H1 (cell line): ENCODE results near the gene RTEL1. TPM values are rescaled to one million over a fixed set of nuclear protein-coding genes. Genes with fewer than 3 reads are reported as not detected.

ENCODE experiments used
- CTCF ChIA-PET: fragments of 300-600 bp; sonication (Branson Sonifier 250); formaldehyde crosslinking; loops from one replicate; lab custom pipeline; 2021; ENCODE audit not compliant: partially characterized antibody; lab: Charles Lee
- POLR2A ChIA-PET: fragments of 300-600 bp; sonication (Branson Sonifier 250); formaldehyde crosslinking; loops from one replicate; lab custom pipeline; 2021; ENCODE audit warnings: inconsistent platforms; ENCODE audit not compliant: partially characterized antibody; lab: Charles Lee
- DNase-seq, 2 experiments: peaks; one replicate each; pipeline versions ENCODE4 v3.0.0 to v3.0.0-alpha.2; 2010 to 2022; ENCODE audit warnings: low spot score in 2 of 2, low read depth in 1 of 2, mixed read lengths in 1 of 2
- FAIRE-seq: peaks from 2 replicates; lab custom pipeline; 2011; peaks lifted over from hg19 to GRCh38; lab: Jason Lieb, UNC
- H2AFZ ChIP-seq: 2 replicates; pipeline ENCODE4 v1.8.1; 2012; ENCODE audit warnings: low read length, inconsistent platforms
- H2AK5ac ChIP-seq: 2 replicates; pipeline ENCODE4 v1.6.1; 2013; ENCODE audit warnings: low read depth, low read length
- H2BK120ac ChIP-seq: replicated peaks from 2 replicates; pipeline ENCODE3; 2013; ENCODE audit warnings: low read depth, low read length, inconsistent platforms
- H2BK12ac ChIP-seq: 2 replicates; pipeline ENCODE4 v1.6.1; 2013; ENCODE audit warnings: low read depth, low read length
- H2BK15ac ChIP-seq: 2 replicates; pipeline ENCODE4 v1.6.1; 2013; ENCODE audit warnings: low read length
- H2BK20ac ChIP-seq: 2 replicates; pipeline ENCODE4 v1.6.1; 2013; ENCODE audit warnings: low read length
- H2BK5ac ChIP-seq: 2 replicates; pipeline ENCODE4 v1.6.1; 2013; ENCODE audit warnings: low read depth, low read length
- H3K14ac ChIP-seq: 2 replicates; pipeline ENCODE4 v1.6.1; 2013; ENCODE audit warnings: inconsistent platforms; ENCODE audit not compliant: insufficient read length
- H3K18ac ChIP-seq: 2 replicates; pipeline ENCODE4 v1.6.1; 2013; ENCODE audit warnings: low read length; ENCODE audit errors: extremely low read depth
- H3K23ac ChIP-seq: 2 replicates; pipeline ENCODE4 v1.6.1; 2013; ENCODE audit warnings: inconsistent platforms; ENCODE audit not compliant: insufficient read length
- H3K23me2 ChIP-seq: 2 replicates; pipeline ENCODE4 v1.6.1; 2013; ENCODE audit warnings: low read depth, low read length
- H3K27ac ChIP-seq: 2 replicates; pipeline ENCODE4 v1.6.1; 2011; ENCODE audit warnings: low read depth, low read length, inconsistent platforms
- H3K27me3 ChIP-seq, 4 experiments: replicated peaks in 1 of 4; 1 replicate in 1 of 4; 2 replicates in 3 of 4; pipeline versions ENCODE4 v1.6.1 to v1.8.1; 2011 to 2013; ENCODE audit warnings: low read length in 3 of 4, mild to moderate bottlenecking in 3 of 4, inconsistent platforms in 2 of 4, mixed read lengths in 2 of 4, moderate library complexity in 1 of 4; ENCODE audit not compliant: control insufficient read depth in 3 of 4, insufficient read depth in 3 of 4; ENCODE audit errors: extremely low read depth in 1 of 4
- H3K36me3 ChIP-seq, 4 experiments: 2 replicates each; pipeline versions ENCODE4 v1.6.1 to v1.8.1; 2011 to 2013; ENCODE audit warnings: mild to moderate bottlenecking in 4 of 4, low read length in 3 of 4, moderate library complexity in 2 of 4, control low read depth in 1 of 4, inconsistent platforms in 1 of 4; ENCODE audit not compliant: insufficient read depth in 4 of 4, control insufficient read depth in 2 of 4
- H3K4ac ChIP-seq: replicated peaks from 2 replicates; pipeline ENCODE3; 2013; ENCODE audit warnings: low read length, low read depth, mixed read lengths, inconsistent platforms; ENCODE audit not compliant: insufficient read length
- H3K4me1 ChIP-seq, 4 experiments: replicated peaks in 1 of 4; 1 replicate in 1 of 4; 2 replicates in 3 of 4; pipeline versions ENCODE4 v1.6.1 to v1.8.1; 2011 to 2013; ENCODE audit warnings: low read length in 3 of 4, inconsistent platforms in 2 of 4, mixed read lengths in 1 of 4; ENCODE audit not compliant: insufficient read depth in 4 of 4, control insufficient read depth in 3 of 4
- H3K4me2 ChIP-seq, 2 experiments: 2 replicates each; pipeline versions ENCODE4 v1.6.1 to v1.8.1; 2011 to 2013; ENCODE audit warnings: low read depth in 2 of 2, low read length in 2 of 2, control low read depth in 1 of 2, inconsistent platforms in 1 of 2, mild to moderate bottlenecking in 1 of 2; ENCODE audit not compliant: insufficient read depth in 1 of 2
- H3K4me3 ChIP-seq, 4 experiments: fragments of 200-600, 300-600 bp in 1 of 4; sonication (generic), shearing (Covaris generic), sonication (Bioruptor Twin) in 1 of 4; 2 replicates each; pipeline versions ENCODE4 v1.5.1 to v1.8.1; 2011 to 2016; ENCODE audit warnings: low read length in 4 of 4, low read depth in 3 of 4, control low read depth in 2 of 4, inconsistent platforms in 2 of 4, mild to moderate bottlenecking in 2 of 4, mixed read lengths in 1 of 4, moderate library complexity in 1 of 4; ENCODE audit not compliant: insufficient read depth in 2 of 4; ENCODE audit errors: extremely low read depth in 1 of 4
- H3K56ac ChIP-seq: replicated peaks from 2 replicates; pipeline ENCODE3; 2013; ENCODE audit warnings: low read depth, mild to moderate bottlenecking, mixed read lengths, low read length, inconsistent platforms; ENCODE audit not compliant: insufficient read length
- H3K79me1 ChIP-seq: 2 replicates; pipeline ENCODE4 v1.6.1; 2013; ENCODE audit warnings: low read depth, low read length, control low read depth
- H3K79me2 ChIP-seq, 2 experiments: 2 replicates each; pipeline versions ENCODE4 v1.6.1 to v1.8.1; 2012 to 2013; ENCODE audit warnings: low read length in 2 of 2, mild to moderate bottlenecking in 2 of 2, inconsistent platforms in 1 of 2; ENCODE audit not compliant: insufficient read depth in 2 of 2, control insufficient read depth in 1 of 2
- H3K9ac ChIP-seq, 4 experiments: replicated peaks in 1 of 4; 1 replicate in 1 of 4; 2 replicates in 3 of 4; pipeline versions ENCODE4 v1.6.1 to v1.8.1; 2011 to 2013; ENCODE audit warnings: low read depth in 3 of 4, low read length in 3 of 4, control low read depth in 2 of 4, mild to moderate bottlenecking in 2 of 4, moderate library complexity in 2 of 4, inconsistent platforms in 1 of 4; ENCODE audit errors: extremely low read depth in 1 of 4
- H3K9me3 ChIP-seq, 2 experiments: 2 replicates each; pipeline versions ENCODE4 v1.6.1 to v1.8.1; 2012 to 2013; ENCODE audit warnings: mild to moderate bottlenecking in 2 of 2, moderate library complexity in 2 of 2, control low read depth in 1 of 2, inconsistent platforms in 1 of 2, low read depth in 1 of 2, low read length in 1 of 2, mixed read lengths in 1 of 2; ENCODE audit not compliant: insufficient read depth in 2 of 2
- H4K20me1 ChIP-seq, 2 experiments: replicated peaks in 1 of 2; 2 replicates each; pipeline versions ENCODE3 to v1.8.1; 2011 to 2013; ENCODE audit warnings: inconsistent platforms in 2 of 2, low read length in 2 of 2, mild to moderate bottlenecking in 1 of 2; ENCODE audit not compliant: insufficient read depth in 2 of 2, control insufficient read depth in 1 of 2
- H4K5ac ChIP-seq: 2 replicates; pipeline ENCODE4 v1.6.1; 2013; ENCODE audit warnings: low read length, low read depth, mixed read lengths, inconsistent platforms; ENCODE audit not compliant: insufficient read length
- H4K8ac ChIP-seq: 2 replicates; pipeline ENCODE4 v1.8.0; 2013; ENCODE audit warnings: mild to moderate bottlenecking, moderate library complexity, low read length, inconsistent platforms; ENCODE audit not compliant: insufficient read depth; ENCODE audit errors: extremely low read depth
- H4K91ac ChIP-seq: replicated peaks from 2 replicates; pipeline ENCODE3; 2013; ENCODE audit warnings: low read length, mixed read lengths, inconsistent platforms; ENCODE audit not compliant: insufficient read length
- GABPA ChIP-seq: IDR thresholded peaks from 2 replicates; pipeline ENCODE4 v1.6.1; 2011; ENCODE audit warnings: mild to moderate bottlenecking, low read length, moderate library complexity, borderline replicate concordance; ENCODE audit not compliant: insufficient read depth
- KDM5A ChIP-seq: fragments of 200-600 bp; IDR thresholded peaks from 2 replicates; pipeline ENCODE4 v1.7.1; 2012; ENCODE audit warnings: mild to moderate bottlenecking, low read length, inconsistent platforms, mixed read lengths
- RAD21 ChIP-seq, 2 experiments: IDR thresholded peaks in 1 of 2; conservative IDR thresholded peaks in 1 of 2; 2 replicates each; pipeline ENCODE4 v1.6.1; 2011; ENCODE audit warnings: low read depth in 2 of 2, low read length in 2 of 2, improper control_type of control experiment in 1 of 2, inconsistent platforms in 1 of 2, mild to moderate bottlenecking in 1 of 2, moderate library complexity in 1 of 2
- RFX5 ChIP-seq: IDR thresholded peaks from 2 replicates; pipeline ENCODE4 v1.6.1; 2011; ENCODE audit warnings: low read depth, low read length, improper control_type of control experiment, borderline replicate concordance
- SIX5 ChIP-seq: IDR thresholded peaks from 2 replicates; pipeline ENCODE4 v1.6.1; 2011; ENCODE audit warnings: mild to moderate bottlenecking, low read depth, low read length
- SP2 ChIP-seq: IDR thresholded peaks from 2 replicates; pipeline ENCODE4 v1.6.1; 2012; ENCODE audit warnings: mild to moderate bottlenecking, low read length, inconsistent platforms
- WGBS, 2 experiments: shearing (Covaris generic) in 1 of 2; methylation state at CpG; one replicate each; pipeline versions ENCODE4 v1.1.6 to v1.1.7; 2013 to 2015; ENCODE audit warnings: low lambda C conversion rate in 2 of 2, mixed read lengths in 2 of 2, inconsistent platforms in 1 of 2, low coverage in 1 of 2, missing lambda C conversion rate in 1 of 2; ENCODE audit not compliant: insufficient replicate concordance in 2 of 2, insufficient coverage in 1 of 2, insufficient read length in 1 of 2; ENCODE audit errors: extremely low coverage in 1 of 2, missing lambda C conversion rate in 1 of 2; 5-methylcytosine and 5-hydroxymethylcytosine counted together
- polyA plus RNA-seq, 7 experiments: library from polyadenylated mRNA; depleted of rRNA in 3 of 7; stranded (reverse) in 5 of 7; unstranded in 2 of 7; fragments of >200 nt in 5 of 7; fragments of 200-250 nt in 2 of 7; gene quantifications; 1 replicate in 5 of 7; 2 replicates in 1 of 7; 4 replicates in 1 of 7; pipeline versions ENCODE4 v1.2.1 to v1.2.3, GENCODE V29; 2011 to 2013; ENCODE audit warnings: missing spikeins in 2 of 7, mixed read lengths in 2 of 7
- total RNA-seq: library from RNA; stranded (reverse); fragmentation: NEBNext Ultra II Directional; extraction: Animal tissue kit (Norgen Biotek cat#: 25700); gene quantifications from 2 replicates; pipeline ENCODE4 v1.2.1, GENCODE V29; 2021

Gene RTEL1
- total and polyA plus RNA-seq, 2 of the 8 experiments (the other 6 are each of a cell fraction or from before 2014, with no cell fraction given): 16.2 to 37.1 TPM

DNA sequence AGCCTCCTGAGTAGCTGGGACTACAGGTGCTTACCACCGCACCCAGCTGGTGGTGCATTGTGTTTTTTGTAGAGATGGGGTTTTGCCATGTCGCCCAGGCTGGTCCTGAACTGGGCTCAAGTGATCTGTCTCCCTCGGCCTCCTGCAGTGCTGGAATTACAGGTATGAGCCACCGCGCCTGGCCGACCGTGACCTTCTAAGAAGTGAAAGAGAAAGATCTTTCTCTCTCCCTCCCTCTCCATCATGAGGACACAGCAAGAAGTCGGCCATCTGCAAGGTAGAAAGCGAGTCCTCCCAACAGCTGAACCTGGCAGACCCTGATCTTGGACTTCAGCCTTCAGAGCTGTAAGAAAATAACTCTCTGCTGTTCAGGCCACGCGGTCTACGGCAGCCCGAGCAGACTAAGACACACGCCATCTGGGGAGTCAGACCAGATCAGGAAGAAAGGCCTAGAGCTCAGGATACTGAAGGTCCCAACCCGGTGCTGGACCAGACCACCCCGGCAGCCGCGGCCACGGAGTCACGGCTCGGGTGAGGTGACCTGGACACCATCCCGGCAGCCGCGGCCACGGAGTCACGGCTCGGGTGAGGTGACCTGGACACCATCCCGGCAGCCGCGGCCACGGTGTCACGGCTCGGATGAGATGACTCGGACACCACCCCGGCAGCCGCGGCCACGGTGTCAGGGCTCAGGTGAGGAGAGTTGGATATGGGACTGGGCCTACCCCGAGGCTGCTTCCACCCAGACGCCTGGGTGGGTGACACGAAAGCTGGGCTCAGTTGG lies 40.8 kb upstream of the RTEL1 start:
- Histone ChIP-seq H3K14ac (no peak overlapping the region), H4K91ac (no peak overlapping the region), H3K4me2 (no peak overlapping the region), H2BK5ac (no peak overlapping the region), H3K23ac (no peak overlapping the region), H2BK15ac (no peak overlapping the region), H3K18ac (no peak overlapping the region), H2AFZ (no peak overlapping the region), H2BK120ac (no peak overlapping the region), H3K79me2 (peaks cover 0 to 33% of the 10 kb centered on the region in 2 experiments; a peak in 2 of 4 replicates), H4K20me1 (peaks cover 3 to 5% of the 10 kb centered on the region in 2 experiments), H3K27me3 (no peaks in the 10 kb centered on the region; a peak in 2 of 7 replicates), H3K56ac (no peak overlapping the region), H3K4ac (no peak overlapping the region), H3K4me3 (no peak overlapping the region), H3K23me2 (no peaks in the 10 kb centered on the region), H3K9ac (no peak overlapping the region), H3K9me3 (peaks cover 9% of the 10 kb centered on the region in 2 experiments; a peak in 3 of 4 replicates)
- CTCF ChIA-PET: interaction anchor here (0.7 to 2.2 kb wide), 5 partner anchors 10 to 79 kb away, joined by 3 to 7 read pairs (median 5); partner anchors contain the start of gene GMEB2
- no peak for FAIRE-seq
- no peak for DNase-seq
- no peak for TF ChIP-seq RAD21 (IDR thresholded peaks at IDR 0.05 in 1 of 2, conservative IDR thresholded peaks at IDR 0.05 in 1 of 2; ENCODE audit: low read depth in 2 of 2, low read length in 2 of 2)
- TF ChIP-seq KDM5A: no peak
- no peak for TF ChIP-seq GABPA
- no peak for TF ChIP-seq SIX5
- no peak for TF ChIP-seq RFX5
- TF ChIP-seq SP2: no peak
- TF ChIP-seq, all 59 proteins: peak for 0
- Histone ChIP-seq H2BK20ac (no peak overlapping the region), H4K5ac (no peak overlapping the region), H3K4me1 (no peaks in the 10 kb centered on the region; a peak in 1 of 7 replicates), H3K79me1 (peaks cover 8% of the 10 kb centered on the region), H2BK12ac (no peak overlapping the region), H3K27ac (no peak overlapping the region), H3K36me3 (peaks cover 5 to 20% (median 14%) of the 10 kb centered on the region in 4 experiments; a peak in 5 of 8 replicates), H4K8ac (no peak overlapping the region), H2AK5ac (no peak overlapping the region)
- POLR2A ChIA-PET: interaction anchor here (0.6 to 1.4 kb wide), 5 partner anchors 10 to 1302 kb away, joined by 3 to 4 read pairs (median 3); partner anchors contain the start of gene GMEB2
- 95% methylated on average over 39 of the region's 41 CpGs; no CpG with 5 or more reads in 1 of the 2 experiments for WGBS, 2 experiments
